Mesenchymal stem cell (in vitro differentiated cells and primary cell): ENCODE data around the gene DHRS11.
"Not testable (repeated sequence)": the region's sequence is repeated elsewhere in the genome, so short reads cannot be mapped to it uniquely, and the experiment has no call there.

Source experiments
- DNase-seq: peaks from one replicate; pipeline ENCODE4 v3.0.0-alpha.2; 2013
- H2AFZ ChIP-seq: one replicate; pipeline ENCODE4 v1.6.1; 2013; ENCODE audit warnings: low read depth, mild to moderate bottlenecking, control low read depth, inconsistent platforms, low read length, moderate library complexity
- H2AK5ac ChIP-seq: 2 replicates; pipeline ENCODE4 v1.6.1; 2013; ENCODE audit warnings: low read length, moderate library complexity, mild to moderate bottlenecking, inconsistent platforms; ENCODE audit not compliant: severe bottlenecking
- H2BK120ac ChIP-seq: one replicate; pipeline ENCODE4 v1.6.1; 2013; ENCODE audit warnings: low read depth, mild to moderate bottlenecking, inconsistent platforms, low read length, moderate library complexity
- H2BK12ac ChIP-seq, 2 experiments: one replicate each; pipeline ENCODE4 v1.6.1; 2013; ENCODE audit warnings: inconsistent platforms in 2 of 2, low read length in 2 of 2, mild to moderate bottlenecking in 2 of 2, moderate library complexity in 2 of 2, control low read depth in 1 of 2
- H2BK15ac ChIP-seq: one replicate; pipeline ENCODE4 v1.6.1; 2013; ENCODE audit warnings: mild to moderate bottlenecking, low read depth, inconsistent platforms; ENCODE audit not compliant: poor library complexity, severe bottlenecking
- H2BK5ac ChIP-seq: 2 replicates; pipeline ENCODE4 v1.6.1; 2013; ENCODE audit warnings: low read depth, mild to moderate bottlenecking, low read length, control low read depth, inconsistent platforms; ENCODE audit not compliant: poor library complexity, severe bottlenecking
- H3K14ac ChIP-seq, 2 experiments: one replicate each; pipeline ENCODE4 v1.6.1; 2013; ENCODE audit warnings: inconsistent platforms in 2 of 2, low read length in 2 of 2, control low read depth in 1 of 2, mild to moderate bottlenecking in 1 of 2, moderate library complexity in 1 of 2
- H3K18ac ChIP-seq, 2 experiments: one replicate each; pipeline ENCODE4 v1.6.1; 2013; ENCODE audit warnings: inconsistent platforms in 2 of 2, low read length in 2 of 2, control low read depth in 1 of 2, low read depth in 1 of 2, mild to moderate bottlenecking in 1 of 2
- H3K23ac ChIP-seq, 2 experiments: one replicate each; pipeline ENCODE4 v1.6.1; 2013; ENCODE audit warnings: inconsistent platforms in 2 of 2, low read length in 2 of 2, mild to moderate bottlenecking in 2 of 2, moderate library complexity in 2 of 2, control low read depth in 1 of 2
- H3K27ac ChIP-seq: 2 replicates; pipeline ENCODE4 v1.5.1; 2013; ENCODE audit warnings: mild to moderate bottlenecking, moderate library complexity, low read length, control low read depth, inconsistent platforms; ENCODE audit not compliant: poor library complexity, severe bottlenecking
- H3K27me3 ChIP-seq, 2 experiments: 2 replicates each; pipeline versions ENCODE4 v1.6.1 to v1.7.0; 2013; ENCODE audit warnings: low read length in 2 of 2, mild to moderate bottlenecking in 2 of 2, moderate library complexity in 2 of 2, control low read depth in 1 of 2, inconsistent platforms in 1 of 2; ENCODE audit not compliant: control insufficient read depth in 1 of 2, insufficient read depth in 1 of 2
- H3K36me3 ChIP-seq, 2 experiments: 2 replicates each; pipeline versions ENCODE4 v1.6.1 to v1.7.0; 2013; ENCODE audit warnings: low read length in 2 of 2, control low read depth in 1 of 2, inconsistent platforms in 1 of 2, low read depth in 1 of 2, mild to moderate bottlenecking in 1 of 2; ENCODE audit not compliant: insufficient read depth in 2 of 2, control insufficient read depth in 1 of 2
- H3K4ac ChIP-seq, 2 experiments: one replicate each; pipeline ENCODE4 v1.6.1; 2013; ENCODE audit warnings: inconsistent platforms in 2 of 2, low read length in 2 of 2, mild to moderate bottlenecking in 2 of 2, moderate library complexity in 2 of 2, control low read depth in 1 of 2, low read depth in 1 of 2
- H3K4me1 ChIP-seq: 2 replicates; pipeline ENCODE4 v1.6.1; 2013; ENCODE audit warnings: low read depth, low read length, control low read depth; ENCODE audit not compliant: control insufficient read depth, insufficient read depth
- H3K4me2 ChIP-seq: 2 replicates; pipeline ENCODE4 v1.6.1; 2013; ENCODE audit warnings: low read length, mild to moderate bottlenecking, inconsistent platforms; ENCODE audit not compliant: poor library complexity, severe bottlenecking
- H3K4me3 ChIP-seq, 2 experiments: 2 replicates each; pipeline versions ENCODE4 v1.5.1 to v1.7.0; 2013; ENCODE audit warnings: low read length in 2 of 2, mild to moderate bottlenecking in 2 of 2, control low read depth in 1 of 2, low read depth in 1 of 2; ENCODE audit not compliant: insufficient read depth in 1 of 2
- H3K79me1 ChIP-seq: replicated peaks from 2 replicates; pipeline ENCODE4 v1.6.1; 2013; ENCODE audit warnings: mild to moderate bottlenecking, control low read depth, low read length, inconsistent platforms; ENCODE audit not compliant: poor library complexity, severe bottlenecking
- H3K9ac ChIP-seq: 2 replicates; pipeline ENCODE4 v1.7.0; 2013; ENCODE audit warnings: mild to moderate bottlenecking, low read length, moderate library complexity
- H3K9me3 ChIP-seq: 2 replicates; pipeline ENCODE4 v1.7.0; 2013; ENCODE audit warnings: mild to moderate bottlenecking, low read length; ENCODE audit not compliant: control insufficient read depth
- H4K8ac ChIP-seq: one replicate; pipeline ENCODE4 v1.6.1; 2013; ENCODE audit warnings: inconsistent platforms, mild to moderate bottlenecking, low read length, moderate library complexity
- H4K91ac ChIP-seq: one replicate; pipeline ENCODE4 v1.6.1; 2013; ENCODE audit warnings: mild to moderate bottlenecking, low read length, inconsistent platforms
- WGBS: methylation state at CpG from one replicate; pipeline ENCODE4 v1.1.7; 2013; ENCODE audit warnings: mixed read lengths; 5-methylcytosine and 5-hydroxymethylcytosine counted together

Gene DHRS11

GRCh38 chr17:36605028-36605427, 13.3 kb downstream of the DHRS11 start:
- not testable (repeated sequence) for H2AFZ ChIP-seq, H3K27me3 ChIP-seq

GRCh38 chr17:36608280-36608679, 16.6 kb downstream of the DHRS11 start:
- Histone ChIP-seq H3K36me3 (peaks cover 0 to 9% of the 10 kb centered on the region in 2 experiments), H4K91ac (no peak overlapping the region), H3K14ac (no peak overlapping the region), H2BK5ac (no peak overlapping the region), H3K4me1 (peaks cover 8% of the 10 kb centered on the region), H3K4me3 (no peak overlapping the region), H3K4me2 (no peak overlapping the region), H3K9ac (peak overlapping the region; percentile 39), H3K9me3 (no peaks in the 10 kb centered on the region), H3K4ac (no peak overlapping the region), H3K27me3 (peaks cover 0 to 6% of the 10 kb centered on the region in 2 experiments), H3K27ac (no peak overlapping the region), H2AK5ac (no peak overlapping the region), H2BK15ac (no peak overlapping the region), H3K18ac (no peak overlapping the region), H2AFZ (peak overlapping the region; percentile 7), H3K79me1 (peaks cover 27% of the 10 kb centered on the region), H2BK120ac (no peak overlapping the region), H2BK12ac (peak overlapping the region in 1 of 2 experiments; percentile 47), H3K23ac (no peak overlapping the region), H4K8ac (no peak overlapping the region)
- no peak for DNase-seq
- 91% methylated on average over 7 of the region's 7 CpGs for WGBS

More at GRCh38 chr17:36605028-36605427, 13.3 kb downstream of the DHRS11 start:
- not testable (repeated sequence) for H2BK120ac ChIP-seq, H2BK5ac ChIP-seq, H2AK5ac ChIP-seq, DNase-seq, H3K27ac ChIP-seq, H2BK12ac ChIP-seq, H4K8ac ChIP-seq, H3K36me3 ChIP-seq, H3K9ac ChIP-seq, H3K4me2 ChIP-seq, H3K23ac ChIP-seq, H3K14ac ChIP-seq, H4K91ac ChIP-seq, H3K4me3 ChIP-seq, H3K4ac ChIP-seq, H2BK15ac ChIP-seq, H3K18ac ChIP-seq, H3K9me3 ChIP-seq
- H3K79me1 ChIP-seq: peaks cover 31% of the 10 kb centered on the region
- peaks cover 22% of the 10 kb centered on the region for H3K4me1 ChIP-seq
- WGBS: 100% methylated on average over 4 of the region's 5 CpGs

GRCh38 chr17:36608794-36609497, 17.3 kb downstream of the DHRS11 start:
- Histone ChIP-seq H3K4me2 (no peak overlapping the region), H3K9ac (peak overlapping the region; percentile 39), H3K4me1 (peaks cover 8% of the 10 kb centered on the region), H2BK120ac (no peak overlapping the region), H3K36me3 (peaks cover 0 to 8% of the 10 kb centered on the region in 2 experiments), H3K9me3 (no peaks in the 10 kb centered on the region), H3K4me3 (peak overlapping the region in 1 of 2 experiments; percentile 49), H3K27me3 (peaks cover 0 to 13% of the 10 kb centered on the region in 2 experiments), H3K27ac (no peak overlapping the region), H3K79me1 (peaks cover 24% of the 10 kb centered on the region), H3K4ac (no peak overlapping the region), H3K14ac (no peak overlapping the region), H3K18ac (no peak overlapping the region), H2BK12ac (peak overlapping the region in 1 of 2 experiments; percentile 47), H2AK5ac (no peak overlapping the region), H4K8ac (peak overlapping the region; percentile 48), H3K23ac (no peak overlapping the region), H2BK5ac (no peak overlapping the region), H2AFZ (peak overlapping the region; percentile 7), H4K91ac (no peak overlapping the region), H2BK15ac (peak overlapping the region; percentile 75)
- peak; percentile 70 for DNase-seq
- WGBS: 57% methylated on average over 24 of the region's 24 CpGs

- H3K23ac ChIP-seq: no peak overlapping the region
- no peak overlapping the region for H4K8ac ChIP-seq
- H3K9ac ChIP-seq: peak overlapping the region; percentile 39
- H2BK15ac ChIP-seq: no peak overlapping the region
- H4K91ac ChIP-seq: no peak overlapping the region
- peaks cover 0 to 7% of the 10 kb centered on the region in 2 experiments for H3K36me3 ChIP-seq
- no peak overlapping the region for H2BK5ac ChIP-seq
- DNase-seq: no peak
- no peak overlapping the region for H2AK5ac ChIP-seq
- H3K27ac ChIP-seq: no peak overlapping the region
- peaks cover 3 to 18% of the 10 kb centered on the region in 2 experiments for H3K27me3 ChIP-seq
- no peak overlapping the region for H3K4me2 ChIP-seq
- H3K4me1 ChIP-seq: peaks cover 8% of the 10 kb centered on the region
- H3K79me1 ChIP-seq: peaks cover 20% of the 10 kb centered on the region
- no peak overlapping the region for H3K18ac ChIP-seq
- H3K4ac ChIP-seq: no peak overlapping the region
- WGBS: 97% methylated on average over 7 of the region's 7 CpGs
- no peak overlapping the region for H2AFZ ChIP-seq
- H2BK120ac ChIP-seq: no peak overlapping the region
- no peak overlapping the region for H3K14ac ChIP-seq
- H3K4me3 ChIP-seq: no peak overlapping the region
- no peaks in the 10 kb centered on the region for H3K9me3 ChIP-seq
- no peak overlapping the region for H2BK12ac ChIP-seq
Observed at GRCh38 chr17:36609498-36609862, 17.8 kb downstream of the DHRS11 start.
